HG02885 (cell line): Measurements from ENCODE around the gene MCRIP2.

Experiments
- ATAC-seq: cut with Tn5 transposase; IDR thresholded peaks from one replicate; pipeline ENCODE4 v1.9.1; 2021; ENCODE audit warnings: mild to moderate bottlenecking; ENCODE audit not compliant: unreplicated experiment, poor library complexity

MCRIP2 gene

GRCh38 chr16:693364-693763, 51.7 kb downstream of the MCRIP2 start:
- ATAC-seq: no peak

- ATAC-seq: no peak
Measured at GRCh38 chr16:693766-694165, 52.1 kb downstream of the MCRIP2 start.

- no peak for ATAC-seq
Measured at GRCh38 chr16:694187-694862, 52.7 kb downstream of the MCRIP2 start.

GRCh38 chr16:694863-695354, 53.3 kb downstream of the MCRIP2 start:
- ATAC-seq: no peak

- ATAC-seq: no peak
Measured at GRCh38 chr16:695355-696089, 53.9 kb downstream of the MCRIP2 start.
